Osteoblast (primary cell): Measurements from ENCODE around the gene THAP3. TPM values are rescaled to one million over a fixed set of nuclear protein-coding genes. Genes with fewer than 3 reads are reported as not detected.

Experiments
- DNase-seq: peaks from one replicate; pipeline ENCODE4 v3.0.0; 2011; ENCODE audit warnings: low spot score, mixed read lengths; ENCODE audit not compliant: insufficient read length; ENCODE audit errors: missing footprints
- H2AFZ ChIP-seq: 2 replicates; pipeline ENCODE4 v1.6.0; 2011; ENCODE audit warnings: mild to moderate bottlenecking, low read length
- H3K27ac ChIP-seq: 2 replicates; pipeline ENCODE4 v1.5.1; 2011; ENCODE audit warnings: mild to moderate bottlenecking, low read depth, low read length, moderate library complexity
- H3K27me3 ChIP-seq: 2 replicates; pipeline ENCODE4 v1.6.0; 2012; ENCODE audit warnings: mild to moderate bottlenecking, control low read depth, inconsistent platforms, low read length, moderate library complexity; ENCODE audit not compliant: insufficient read depth
- H3K36me3 ChIP-seq: 2 replicates; pipeline ENCODE4 v1.5.1; 2011; ENCODE audit warnings: mild to moderate bottlenecking, low read length, control low read depth, moderate library complexity; ENCODE audit not compliant: insufficient read depth
- H3K4me1 ChIP-seq: 2 replicates; pipeline ENCODE4 v1.5.1; 2011; ENCODE audit warnings: mild to moderate bottlenecking, low read length, control low read depth, moderate library complexity; ENCODE audit not compliant: insufficient read depth
- H3K4me2 ChIP-seq: 2 replicates; pipeline ENCODE4 v1.6.0; 2011; ENCODE audit warnings: mild to moderate bottlenecking, low read length; ENCODE audit not compliant: insufficient read depth
- H3K4me3 ChIP-seq: fragments of 200-600 bp; sonication (generic); 3 replicates; pipeline ENCODE4 v1.5.1; 2012; ENCODE audit warnings: mild to moderate bottlenecking, low read length, inconsistent platforms; ENCODE audit not compliant: insufficient read depth
- H3K79me2 ChIP-seq: 2 replicates; pipeline ENCODE4 v1.6.0; 2012; ENCODE audit warnings: mild to moderate bottlenecking, low read length, control low read depth, inconsistent platforms; ENCODE audit not compliant: insufficient read depth
- H3K9me3 ChIP-seq: 2 replicates; pipeline ENCODE4 v1.5.1; 2011; ENCODE audit warnings: low read depth, low read length, control low read depth
- H4K20me1 ChIP-seq: 2 replicates; pipeline ENCODE4 v1.6.0; 2012; ENCODE audit warnings: mild to moderate bottlenecking, low read length, control low read depth; ENCODE audit not compliant: insufficient read depth
- total RNA-seq: library from RNA; depleted of rRNA; stranded (reverse); fragments of >200 nt; gene quantifications from 2 replicates; pipeline ENCODE4 v1.2.3, GENCODE V29; 2012
- TF ChIP-seq, protein P1 (sequence below): IDR thresholded peaks from 2 replicates; pipeline ENCODE4 v1.5.1; 2011; ENCODE audit warnings: mild to moderate bottlenecking, low read depth, low read length, moderate library complexity; ENCODE audit errors: extremely low read depth

The THAP3 gene
- total RNA-seq, 1 donor = 19.5 TPM

DNA sequence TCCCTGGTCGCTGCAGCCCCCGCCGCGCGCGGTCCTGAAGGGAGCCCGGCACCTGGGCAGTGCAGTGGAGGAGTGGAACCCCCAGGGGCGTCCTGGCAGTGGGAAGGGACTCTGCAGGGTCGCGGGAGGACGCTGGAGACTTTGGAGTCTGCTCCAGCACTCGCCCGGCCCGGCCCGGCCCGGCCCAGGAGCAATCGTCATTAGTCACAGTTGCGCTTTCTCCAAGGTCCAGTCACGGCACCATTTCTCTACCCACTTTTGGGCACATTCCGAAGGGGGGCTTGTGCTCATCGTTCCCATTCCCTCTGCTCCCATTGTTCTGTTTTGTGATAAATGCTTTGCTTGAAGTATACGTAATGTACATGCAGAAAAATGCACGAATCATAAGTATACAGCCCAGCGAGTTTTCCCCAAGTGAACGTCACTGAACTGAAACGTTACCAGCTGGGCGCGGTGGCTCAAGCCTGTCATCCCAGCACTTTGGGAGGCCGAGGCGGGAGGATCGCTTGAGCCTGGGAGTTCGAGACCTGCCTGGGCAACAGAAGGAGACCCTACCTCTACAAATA lies 999 bp downstream of the THAP3 start:
- TF ChIP-seq, protein P1, sequence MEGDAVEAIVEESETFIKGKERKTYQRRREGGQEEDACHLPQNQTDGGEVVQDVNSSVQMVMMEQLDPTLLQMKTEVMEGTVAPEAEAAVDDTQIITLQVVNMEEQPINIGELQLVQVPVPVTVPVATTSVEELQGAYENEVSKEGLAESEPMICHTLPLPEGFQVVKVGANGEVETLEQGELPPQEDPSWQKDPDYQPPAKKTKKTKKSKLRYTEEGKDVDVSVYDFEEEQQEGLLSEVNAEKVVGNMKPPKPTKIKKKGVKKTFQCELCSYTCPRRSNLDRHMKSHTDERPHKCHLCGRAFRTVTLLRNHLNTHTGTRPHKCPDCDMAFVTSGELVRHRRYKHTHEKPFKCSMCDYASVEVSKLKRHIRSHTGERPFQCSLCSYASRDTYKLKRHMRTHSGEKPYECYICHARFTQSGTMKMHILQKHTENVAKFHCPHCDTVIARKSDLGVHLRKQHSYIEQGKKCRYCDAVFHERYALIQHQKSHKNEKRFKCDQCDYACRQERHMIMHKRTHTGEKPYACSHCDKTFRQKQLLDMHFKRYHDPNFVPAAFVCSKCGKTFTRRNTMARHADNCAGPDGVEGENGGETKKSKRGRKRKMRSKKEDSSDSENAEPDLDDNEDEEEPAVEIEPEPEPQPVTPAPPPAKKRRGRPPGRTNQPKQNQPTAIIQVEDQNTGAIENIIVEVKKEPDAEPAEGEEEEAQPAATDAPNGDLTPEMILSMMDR = no peak
- H3K27me3 ChIP-seq = no peaks in the 10 kb centered on the region
- DNase-seq = peak; percentile 96
- H3K4me2 ChIP-seq = peak overlapping the region; percentile 81
- no peaks in the 10 kb centered on the region for H3K9me3 ChIP-seq
- H3K36me3 ChIP-seq = peaks cover 62% of the 10 kb centered on the region
- H3K79me2 ChIP-seq = peaks cover 76% of the 10 kb centered on the region
- peak overlapping the region; percentile 61 for H2AFZ ChIP-seq
- peaks cover 41% of the 10 kb centered on the region for H4K20me1 ChIP-seq
- peak overlapping the region; percentile 76 for H3K4me3 ChIP-seq
- H3K27ac ChIP-seq = peak overlapping the region; percentile 70
- H3K4me1 ChIP-seq = peaks cover 9% of the 10 kb centered on the region

DNA sequence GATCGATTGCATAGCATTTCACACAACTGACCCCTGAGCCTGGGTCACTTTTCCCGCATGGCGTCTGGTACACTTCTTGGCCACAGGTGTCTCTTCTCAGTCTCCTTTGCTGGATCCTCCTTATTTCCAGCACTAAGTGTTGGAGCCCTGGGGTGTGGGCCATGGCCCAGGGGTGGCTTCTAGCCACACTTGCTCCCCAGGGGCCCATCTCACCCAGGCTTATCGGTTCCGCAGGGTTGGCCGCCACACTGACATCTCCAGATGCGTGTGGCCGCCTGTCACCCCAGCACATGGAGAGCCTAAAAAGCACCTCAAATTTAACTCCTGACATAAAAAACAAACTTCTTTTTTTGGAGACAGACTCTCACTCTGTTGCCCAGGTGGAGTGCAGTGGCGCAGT lies 2.4 kb downstream of the THAP3 start:
- Histone ChIP-seq H3K27ac (no peak overlapping the region), H3K79me2 (peaks cover 65% of the 10 kb centered on the region), H3K36me3 (peaks cover 54% of the 10 kb centered on the region)

DNA sequence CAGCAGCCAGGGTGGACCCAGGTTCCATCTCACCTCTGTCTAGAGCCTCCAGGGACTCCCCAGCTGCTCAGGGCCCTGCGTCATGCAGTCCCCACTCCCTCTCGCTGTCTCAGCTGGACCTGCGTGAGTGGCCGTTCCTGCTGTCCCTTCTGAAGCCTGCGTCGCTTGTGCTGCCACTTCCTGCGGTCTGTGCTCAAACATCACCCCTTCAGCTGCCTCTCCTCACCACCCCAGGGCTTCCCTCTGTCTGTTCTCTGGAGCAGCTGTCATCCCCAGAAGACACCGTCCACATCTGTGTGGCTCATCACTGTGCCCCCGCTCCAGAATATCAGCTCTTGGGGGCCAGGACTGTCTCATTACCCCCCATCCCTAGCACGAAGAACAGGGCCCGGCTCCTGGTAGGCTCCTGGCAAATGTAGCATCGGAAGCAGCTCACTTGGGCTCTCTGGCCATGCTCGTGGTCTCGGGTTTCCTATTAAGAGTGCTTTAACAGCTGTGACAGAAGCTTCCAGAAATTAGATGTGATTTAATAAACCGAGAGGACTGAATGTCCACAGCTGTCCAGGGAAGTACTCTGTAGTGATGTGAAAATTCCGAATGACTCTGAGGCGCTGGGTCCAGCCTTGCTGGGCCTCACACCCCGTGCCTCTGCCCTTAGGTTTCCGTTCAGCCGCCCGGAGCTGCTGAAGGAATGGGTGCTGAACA lies 3.3 kb downstream of the THAP3 start:
- TF ChIP-seq, protein P1 = no peak
- Histone ChIP-seq H3K4me1 (peaks cover 9% of the 10 kb centered on the region), H3K27ac (no peak overlapping the region), H2AFZ (no peak overlapping the region), H4K20me1 (peaks cover 22% of the 10 kb centered on the region), H3K9me3 (no peaks in the 10 kb centered on the region), H3K79me2 (peaks cover 55% of the 10 kb centered on the region), H3K4me2 (no peak overlapping the region), H3K27me3 (no peaks in the 10 kb centered on the region), H3K36me3 (peaks cover 52% of the 10 kb centered on the region), H3K4me3 (no peak overlapping the region)
- DNase-seq = peak; percentile 87

More for the DNA sequence above, 2.4 kb downstream of the THAP3 start:
- Histone ChIP-seq H2AFZ (no peak overlapping the region), H3K9me3 (no peaks in the 10 kb centered on the region), H4K20me1 (peaks cover 31% of the 10 kb centered on the region), H3K4me3 (no peak overlapping the region), H3K4me1 (peaks cover 9% of the 10 kb centered on the region), H3K27me3 (no peaks in the 10 kb centered on the region), H3K4me2 (no peak overlapping the region)
- DNase-seq = no peak
- TF ChIP-seq, protein P1 = no peak

DNA sequence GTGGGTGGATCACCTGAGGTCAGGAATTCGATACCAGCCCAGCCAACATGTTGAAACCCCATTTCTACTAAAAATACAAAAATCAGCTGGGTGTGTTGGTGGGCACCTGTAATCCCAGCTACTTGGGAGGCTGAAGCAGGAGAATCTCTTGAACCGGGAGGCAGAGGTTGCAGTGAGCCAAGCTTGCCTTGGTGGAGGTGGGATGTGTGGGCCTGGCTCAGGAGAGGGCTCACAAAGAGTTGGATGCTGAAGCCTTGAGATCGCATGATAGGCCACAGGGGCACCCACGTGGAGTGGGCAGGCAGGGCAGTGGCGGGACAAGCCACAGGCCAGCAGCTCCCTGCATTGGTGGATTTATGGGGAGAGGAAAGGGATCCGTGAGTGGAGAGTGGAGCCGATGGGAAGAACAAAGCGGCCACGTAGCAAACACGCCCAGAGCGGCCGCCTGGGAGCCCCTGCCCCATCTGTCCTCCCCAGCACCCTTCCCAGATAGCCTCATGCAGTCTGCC lies 4.4 kb downstream of the THAP3 start:
- no peak overlapping the region for H3K27ac ChIP-seq
- peaks cover 46% of the 10 kb centered on the region for H3K79me2 ChIP-seq
- H3K27me3 ChIP-seq = no peaks in the 10 kb centered on the region
- H3K4me2 ChIP-seq = no peak overlapping the region
- peaks cover 9% of the 10 kb centered on the region for H3K4me1 ChIP-seq
- TF ChIP-seq, protein P1 = no peak
- no peak overlapping the region for H2AFZ ChIP-seq
- peak; percentile 69 for DNase-seq
- H3K9me3 ChIP-seq = no peaks in the 10 kb centered on the region
- peaks cover 12% of the 10 kb centered on the region for H4K20me1 ChIP-seq
- H3K4me3 ChIP-seq = no peak overlapping the region
- peaks cover 49% of the 10 kb centered on the region for H3K36me3 ChIP-seq
